HG03039 (cell line): Measurements from ENCODE around the gene RABAC1.
A peak's percentile ranks its signal among the peaks of the same experiment; 100 is the strongest.
"Not testable (repeated sequence)": the region's sequence is repeated elsewhere in the genome, so short reads cannot be mapped to it uniquely, and the experiment has no call there.

Source experiments
- ATAC-seq: cut with Tn5 transposase; IDR thresholded peaks from one replicate; pipeline ENCODE4 v1.9.1; 2021; ENCODE audit warnings: mild to moderate bottlenecking, moderate library complexity; ENCODE audit not compliant: unreplicated experiment

Gene RABAC1, protein sequence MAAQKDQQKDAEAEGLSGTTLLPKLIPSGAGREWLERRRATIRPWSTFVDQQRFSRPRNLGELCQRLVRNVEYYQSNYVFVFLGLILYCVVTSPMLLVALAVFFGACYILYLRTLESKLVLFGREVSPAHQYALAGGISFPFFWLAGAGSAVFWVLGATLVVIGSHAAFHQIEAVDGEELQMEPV

DNA sequence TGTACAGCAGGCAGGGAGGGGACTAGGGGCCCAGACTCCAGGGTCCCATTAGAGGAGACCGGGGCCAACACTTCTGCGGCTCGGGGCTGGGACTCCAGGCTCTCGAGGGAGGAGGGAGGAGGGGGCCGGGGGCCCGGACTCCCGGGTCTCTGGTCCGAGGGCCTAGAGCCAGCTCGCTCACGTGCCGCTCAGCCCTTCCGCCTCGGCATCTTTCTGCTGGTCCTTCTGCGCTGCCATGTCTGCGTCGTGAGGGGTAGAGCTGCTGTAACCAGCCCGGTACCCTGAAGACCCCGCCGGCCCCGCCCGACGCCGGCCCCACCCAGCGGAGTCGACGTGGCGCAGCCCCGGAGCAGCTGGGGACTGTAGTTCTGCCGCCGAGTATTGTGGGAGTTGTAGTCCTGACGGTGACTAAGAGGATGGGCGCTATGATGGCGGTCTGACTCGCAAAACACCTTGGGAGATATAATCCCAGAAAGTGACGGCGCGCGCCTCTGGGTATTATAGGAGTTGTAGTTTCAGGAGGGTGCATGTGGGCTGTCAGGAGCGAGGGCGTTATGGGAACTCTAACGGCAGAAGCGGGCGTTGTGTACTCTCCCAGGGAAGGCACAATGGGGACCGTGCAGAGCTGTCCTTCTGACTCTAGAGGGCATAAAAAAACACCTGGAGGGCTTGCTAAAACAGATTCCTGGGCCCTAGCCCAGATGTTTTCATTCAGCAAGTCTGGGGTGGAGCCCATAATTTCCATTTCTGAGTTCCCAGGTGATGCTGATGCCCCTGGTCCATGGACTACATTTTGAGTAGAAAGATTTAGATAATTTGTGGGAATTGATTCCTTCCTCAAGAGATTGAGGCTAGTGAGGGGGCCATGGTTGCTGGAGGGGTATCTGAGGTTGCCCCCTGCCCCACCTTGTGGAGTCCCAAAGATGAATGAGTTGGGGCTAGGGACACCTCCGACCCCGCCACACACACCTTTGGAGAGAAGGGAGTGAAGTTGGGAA lies at the start of gene RABAC1:
TSS of gene RABAC1 (minus strand) at position 266 of the 998 bp plus-strand sequence. CDS start at position 237, 29 bp downstream.
- peak; percentile 67 for ATAC-seq

DNA sequence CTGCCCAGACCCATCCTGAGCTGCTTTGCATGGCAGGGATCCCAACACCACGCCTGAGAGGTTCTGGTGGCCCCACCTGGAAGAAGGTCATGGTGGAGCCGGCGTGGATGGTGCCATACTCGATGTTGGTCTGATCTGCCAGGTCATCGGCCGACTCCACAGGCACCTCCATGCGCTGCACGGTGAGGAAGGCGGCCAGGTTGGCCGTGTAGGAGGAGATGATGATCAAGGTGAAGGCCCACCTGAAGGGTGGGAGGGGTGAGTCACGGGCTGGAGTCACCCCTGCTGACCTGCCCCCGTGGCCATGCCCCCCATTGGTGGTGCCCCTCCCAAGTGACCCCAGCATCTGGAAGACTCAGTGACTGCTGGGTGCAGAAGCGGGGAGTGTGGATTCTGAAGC lies 47.4 kb upstream of the RABAC1 start:
- no peak for ATAC-seq

DNA sequence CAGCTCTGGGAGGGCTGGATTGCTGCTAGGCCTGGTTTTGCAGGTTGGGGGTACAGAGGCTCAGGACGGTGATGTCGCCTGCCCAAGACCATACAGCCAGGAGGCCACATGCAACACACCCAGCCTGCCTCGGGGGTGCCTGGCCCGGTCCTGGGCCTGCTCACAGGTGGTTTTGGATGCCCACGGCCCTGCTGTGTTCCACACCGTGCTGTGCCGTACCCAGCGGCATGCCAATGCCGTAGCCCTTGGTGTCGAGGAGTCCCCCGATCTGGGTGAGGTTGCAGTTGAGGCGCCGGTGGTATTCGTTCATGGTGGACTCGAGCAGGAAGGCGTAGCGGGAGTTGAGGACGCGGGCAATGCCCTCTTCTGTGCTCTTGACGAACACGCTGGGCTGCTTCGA lies 46.4 kb upstream of the RABAC1 start:
- ATAC-seq, result no peak

DNA sequence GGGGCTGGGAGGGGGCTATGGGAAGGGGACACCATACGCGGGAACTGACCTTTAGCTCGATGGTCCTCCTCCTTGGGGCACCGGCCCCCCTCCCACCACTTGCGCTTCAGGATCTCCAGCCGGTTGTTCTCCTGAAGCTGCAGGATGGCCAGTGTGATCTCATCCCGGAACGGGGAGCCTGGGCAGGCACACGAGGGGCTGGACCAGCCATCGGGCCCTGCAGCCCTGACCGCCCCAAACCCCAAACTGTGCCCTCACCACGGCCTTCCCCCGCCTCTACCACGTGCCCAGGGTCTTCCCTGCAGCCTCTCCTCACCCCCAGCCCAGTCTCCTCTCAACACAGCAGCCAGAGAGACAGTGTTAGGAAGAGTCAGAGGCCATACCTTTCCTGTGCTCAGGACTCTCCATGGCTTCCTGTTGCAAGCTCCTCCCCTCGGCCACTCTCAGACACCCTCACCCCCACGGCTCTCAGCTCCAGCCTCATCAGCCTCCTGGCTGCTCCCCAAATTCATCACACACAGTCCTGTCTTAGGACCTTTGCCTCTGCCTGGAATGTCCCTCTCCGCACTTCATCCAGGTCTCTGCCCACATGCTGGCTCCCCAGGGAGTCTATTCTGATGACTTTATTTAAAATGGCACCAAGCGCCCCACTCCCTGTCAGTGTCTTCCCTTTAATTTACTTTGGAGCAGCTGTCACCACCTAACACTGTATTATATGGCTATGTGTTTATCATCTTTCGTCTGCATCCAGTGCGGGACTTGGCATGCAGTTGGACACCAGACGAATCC lies 44.6 kb upstream of the RABAC1 start:
- no peak for ATAC-seq

DNA sequence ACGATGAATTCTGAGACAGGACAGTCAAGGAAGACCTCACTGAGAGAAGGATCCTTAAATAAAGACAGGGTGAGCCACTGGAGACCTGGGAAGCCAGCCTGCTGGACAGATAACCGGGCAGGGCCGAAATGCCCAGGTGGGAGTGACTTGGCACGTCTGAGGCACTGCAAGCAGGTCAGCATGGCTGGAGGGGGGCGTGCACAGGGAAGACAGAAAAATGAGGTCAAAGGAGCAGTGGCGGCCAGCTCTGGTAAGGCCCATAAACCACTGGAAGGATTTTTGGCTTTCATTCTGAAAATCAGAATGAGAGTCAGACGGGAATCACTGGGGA lies 40.7 kb upstream of the RABAC1 start:
- no peak for ATAC-seq

DNA sequence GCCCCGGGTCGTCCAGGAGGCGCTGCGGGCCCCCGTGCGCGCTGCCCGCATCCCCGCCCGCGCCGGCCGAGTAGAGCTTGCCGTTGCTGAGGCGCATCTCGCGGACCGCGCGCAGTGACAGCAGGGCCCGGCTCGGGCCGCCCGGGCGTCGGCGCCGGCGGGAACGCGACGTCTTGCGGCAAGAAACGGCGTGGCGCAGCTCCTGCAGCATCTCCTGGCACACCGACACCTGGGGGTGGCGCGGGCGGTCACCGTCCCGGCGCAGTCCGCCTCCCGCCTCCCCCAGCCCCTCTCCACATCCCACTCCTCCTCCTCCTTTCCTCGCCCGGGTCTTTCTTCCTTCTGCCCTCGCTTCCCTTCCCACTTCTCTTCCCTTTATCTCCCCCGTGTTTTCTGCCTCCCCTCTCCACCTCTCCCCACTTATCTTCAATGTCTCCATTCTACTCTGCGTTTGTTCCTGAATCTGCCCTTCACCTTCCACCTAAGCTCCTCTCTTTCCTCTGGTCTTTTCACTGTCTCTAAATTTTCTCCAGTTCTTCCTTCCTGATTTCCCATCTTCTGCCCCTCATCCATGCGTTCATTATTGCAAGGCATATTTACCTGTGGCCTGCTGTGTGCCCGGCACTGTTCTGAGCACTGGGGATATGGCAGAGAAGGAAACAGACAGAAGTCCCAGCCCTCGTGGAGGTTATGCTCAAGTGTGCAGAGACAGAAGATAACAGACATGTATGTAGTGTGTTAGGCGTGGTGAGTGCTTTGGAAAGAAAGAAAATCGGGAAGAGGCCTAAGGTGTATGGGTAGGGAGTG lies 40.2 kb upstream of the RABAC1 start:
- no peak for ATAC-seq

DNA sequence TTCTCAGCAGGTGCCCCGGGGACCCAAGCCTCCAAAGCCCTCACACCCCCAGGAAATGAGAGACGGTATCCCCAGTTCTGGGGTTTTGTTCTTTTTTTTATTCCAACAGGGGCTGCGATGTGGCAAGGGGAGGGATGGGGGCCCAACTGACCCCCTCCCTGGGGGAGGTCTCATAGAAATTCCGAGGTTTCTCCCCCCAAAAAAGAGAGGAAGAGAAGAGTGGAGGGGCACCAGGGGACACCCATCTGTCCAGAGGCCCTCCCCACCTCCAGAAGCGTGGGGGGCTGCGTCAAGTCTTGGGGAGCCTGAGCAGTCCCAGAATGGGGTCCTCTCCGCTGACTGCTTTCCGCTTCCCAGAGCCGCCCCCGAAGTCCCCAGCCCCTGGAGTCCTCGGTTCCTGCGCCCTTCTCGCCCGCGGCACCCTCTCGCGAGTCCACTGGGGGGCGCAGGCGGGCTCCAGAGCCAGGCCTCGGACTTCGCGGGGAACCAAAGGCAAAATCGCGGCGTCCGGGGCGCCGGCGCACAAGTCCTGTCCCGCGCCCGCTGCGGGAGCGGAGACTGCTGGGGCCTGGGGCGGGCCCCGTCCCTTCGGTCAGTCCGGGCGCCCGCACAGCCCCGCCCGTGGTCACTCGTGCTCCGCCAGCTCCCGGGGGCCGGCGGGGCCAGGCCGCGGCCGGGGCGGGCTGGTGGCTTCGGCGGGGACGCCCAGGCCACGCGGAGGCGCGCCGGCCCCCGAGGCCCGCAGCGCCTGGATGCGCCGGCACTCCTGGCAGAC lies 39.3 kb upstream of the RABAC1 start:
- ATAC-seq, result no peak

DNA sequence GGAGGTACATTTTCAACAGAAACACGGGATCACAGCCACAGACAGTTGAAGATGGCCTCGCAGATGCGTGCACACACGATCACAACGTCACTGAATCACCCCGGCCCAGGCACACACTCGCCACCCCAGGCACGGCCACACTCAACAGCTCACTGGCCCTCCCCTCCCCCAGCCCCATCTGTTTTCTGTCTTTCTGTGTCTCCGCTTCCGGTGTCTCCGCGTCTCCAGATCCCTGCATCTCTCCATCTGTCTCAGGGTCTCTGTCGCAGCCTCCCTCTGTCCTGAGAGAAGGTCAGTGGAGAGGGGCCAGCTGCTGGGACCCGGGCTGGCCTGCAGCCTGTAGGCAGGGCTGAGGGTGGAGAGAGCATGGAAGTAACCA lies 38.7 kb upstream of the RABAC1 start:
- ATAC-seq, result no peak

DNA sequence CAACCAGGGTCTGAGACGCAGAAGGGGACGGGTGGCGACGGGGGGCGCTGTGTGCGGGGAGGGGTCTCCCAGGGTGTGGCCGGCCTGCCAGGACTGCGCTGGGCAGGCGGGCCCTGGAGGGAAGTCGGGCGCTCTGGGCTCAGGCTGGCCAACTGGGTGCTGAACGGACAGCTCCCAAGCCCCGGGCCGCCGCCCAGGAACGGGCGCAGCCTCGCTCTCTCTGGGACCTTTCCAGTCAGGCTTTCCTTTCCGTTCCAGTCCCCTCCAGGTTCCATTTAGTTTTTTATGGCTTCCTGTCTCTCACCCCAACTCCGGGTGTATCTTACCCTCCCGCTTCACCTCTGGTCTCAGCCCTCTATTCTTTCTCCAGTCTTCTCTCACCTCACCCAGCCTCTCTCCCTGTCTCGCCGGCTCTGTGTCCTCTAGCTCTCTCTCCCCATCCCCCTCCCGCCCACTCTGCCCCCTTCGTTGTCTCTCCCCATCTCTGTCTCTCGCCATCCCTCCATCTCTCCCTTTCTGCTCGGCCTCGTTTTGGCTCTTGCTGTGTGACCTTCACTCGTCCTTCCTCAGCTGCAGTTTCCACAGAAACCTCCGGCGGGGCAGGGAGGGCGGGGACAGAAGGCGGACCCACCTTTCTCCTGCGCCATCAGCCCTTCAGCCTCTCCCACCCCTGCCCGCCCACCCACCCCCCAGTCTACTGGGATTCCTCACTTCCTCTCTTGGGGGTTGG lies 38.2 kb upstream of the RABAC1 start:
- ATAC-seq, result no peak

DNA sequence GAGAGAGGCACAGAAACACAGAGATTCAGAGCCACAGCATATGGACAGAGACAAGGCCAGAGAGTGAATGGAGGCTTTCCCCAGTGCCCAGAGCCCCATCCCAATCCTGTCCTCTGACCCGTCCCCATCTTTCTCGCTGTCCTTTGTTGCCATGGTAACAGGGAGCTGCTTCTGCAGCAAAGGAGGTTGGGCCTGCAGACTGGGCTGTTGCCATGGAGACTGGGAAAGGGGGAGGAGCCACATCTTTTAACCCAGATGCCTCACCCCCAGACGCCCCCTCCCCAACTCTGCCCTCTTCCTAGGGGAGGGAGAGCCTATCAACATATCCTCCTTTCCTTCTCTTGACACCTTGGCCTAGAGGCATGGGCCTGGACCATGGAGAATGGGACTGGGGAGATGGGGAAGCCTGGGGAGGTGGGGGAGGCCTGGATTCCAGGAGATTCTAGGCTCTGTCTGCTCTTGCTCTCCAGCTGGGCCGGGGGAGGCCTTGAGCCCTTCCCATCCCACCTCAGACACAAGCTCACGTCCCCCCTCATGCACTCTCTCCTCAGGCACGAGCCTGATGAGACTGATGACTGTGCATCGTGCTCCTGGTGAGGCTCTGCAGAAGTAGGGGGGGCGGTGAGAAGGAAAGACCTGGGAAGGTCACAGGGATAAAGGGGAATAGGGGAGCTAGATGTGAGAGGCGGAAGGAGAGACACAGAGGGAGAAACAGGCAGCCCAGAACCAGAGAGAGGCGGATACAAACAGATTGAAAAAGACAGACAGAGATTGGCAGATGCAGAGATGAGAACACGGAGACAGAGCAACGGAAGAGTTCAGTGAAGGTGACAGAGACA lies 37.1 kb upstream of the RABAC1 start:
- no peak for ATAC-seq

DNA sequence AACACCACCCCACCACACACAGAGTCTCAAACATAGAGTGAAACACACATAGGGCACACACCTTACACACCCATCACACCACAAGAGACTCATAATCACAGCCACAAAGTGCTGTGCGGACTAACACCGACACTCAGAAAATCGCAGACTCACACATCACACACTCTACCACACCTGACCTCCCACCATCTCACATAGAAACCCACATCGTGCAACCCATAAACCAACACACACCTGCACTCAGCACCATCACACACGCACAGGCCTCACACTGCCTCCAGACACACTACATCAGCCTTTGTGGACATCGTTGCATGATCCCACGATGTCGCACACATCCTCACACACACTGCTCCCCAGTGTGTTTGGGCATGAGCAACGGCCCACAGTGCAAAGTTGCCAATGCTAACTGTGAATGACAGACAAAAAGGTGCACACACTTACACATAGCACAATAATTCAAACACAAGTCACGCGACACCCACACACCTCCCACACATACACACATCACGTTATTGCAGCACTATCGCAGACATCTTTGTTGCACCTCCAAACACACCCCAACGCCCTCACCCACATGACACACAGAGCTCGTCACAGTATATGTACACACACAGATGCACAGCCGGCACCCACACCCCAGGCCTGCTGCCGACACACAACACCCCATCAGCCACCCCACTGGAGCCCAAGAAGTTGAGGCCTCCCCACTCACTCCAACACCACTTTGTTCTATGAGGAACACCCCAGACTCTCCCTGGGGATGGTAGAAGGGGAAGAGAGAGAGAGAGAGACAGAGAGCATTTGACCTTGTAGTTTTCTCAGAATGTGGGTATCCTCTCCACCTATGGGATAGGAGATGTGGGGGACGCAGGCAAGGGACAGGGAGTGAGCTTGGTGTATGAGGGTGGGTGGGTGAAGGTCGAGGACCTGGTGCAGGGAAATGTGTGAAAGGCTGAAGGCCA lies 36.2 kb upstream of the RABAC1 start:
- no peak for ATAC-seq

DNA sequence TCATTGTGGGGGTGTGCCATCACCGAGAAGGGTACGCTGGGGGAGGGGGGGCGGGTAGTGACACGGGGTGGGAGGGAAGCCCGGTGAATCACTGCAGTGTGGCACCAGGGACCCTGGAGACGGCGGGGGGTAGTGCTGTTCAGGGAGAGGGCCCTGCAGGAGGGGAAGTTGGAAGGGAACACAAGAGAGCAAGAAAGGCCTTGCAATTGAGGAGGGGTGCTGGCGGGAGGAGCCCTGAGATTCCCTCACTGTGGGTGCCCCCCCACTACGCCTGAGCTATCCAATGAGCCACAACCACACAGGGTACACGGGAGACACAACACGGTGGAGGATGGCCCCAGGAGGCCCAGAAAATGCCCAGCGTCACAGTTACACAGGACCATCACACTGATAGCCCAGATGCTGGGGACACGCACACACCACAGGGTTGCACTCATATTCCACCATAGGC lies 35.4 kb upstream of the RABAC1 start:
- no peak for ATAC-seq

DNA sequence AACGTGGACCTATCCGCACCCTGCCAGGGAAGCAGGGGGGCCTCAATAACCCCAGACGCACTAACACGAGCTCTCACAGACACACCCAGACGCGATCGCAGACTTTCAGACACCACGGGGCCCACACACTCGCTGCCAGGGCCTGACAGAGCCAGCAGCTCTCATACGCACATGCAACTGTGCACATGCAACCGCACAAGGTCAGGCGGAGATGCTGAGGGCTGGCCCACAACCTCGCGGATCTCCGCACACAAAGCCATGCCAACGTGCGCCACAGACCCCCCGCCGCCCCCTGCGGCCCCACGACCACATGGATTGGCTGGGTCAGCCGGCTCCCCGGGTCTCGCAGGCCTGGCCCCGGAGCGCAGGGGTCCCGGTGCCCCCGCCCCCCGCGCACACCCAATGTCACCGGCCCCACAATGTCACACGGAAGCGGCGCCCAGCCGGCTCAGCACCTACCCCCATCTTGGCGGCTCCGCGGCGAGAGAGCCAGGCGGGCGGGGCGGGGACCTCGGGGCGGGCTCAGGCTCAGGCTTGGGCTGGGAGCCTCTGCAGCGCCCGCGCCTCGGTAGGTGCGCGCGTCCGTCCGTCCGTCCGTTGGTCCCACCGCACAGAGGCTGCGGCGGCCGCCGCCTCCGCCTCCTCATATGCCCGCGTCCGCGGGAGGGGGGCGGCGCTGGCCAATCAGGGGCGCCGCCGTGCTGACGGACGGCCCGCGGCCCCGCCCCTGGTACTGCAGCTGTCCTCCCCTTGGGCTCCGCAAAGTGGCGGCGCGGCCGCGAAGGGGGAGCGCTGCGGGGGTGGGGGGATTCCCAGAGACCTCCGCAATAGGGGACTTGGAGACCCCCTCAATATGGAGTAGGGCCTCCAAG lies 34.7 kb upstream of the RABAC1 start, which contains the start of gene ATP1A3:
TSS of gene ATP1A3 (minus strand) at position 619 of the 872 bp plus-strand sequence. CDS start at position 465, 154 bp downstream.
- ATAC-seq, result no peak

DNA sequence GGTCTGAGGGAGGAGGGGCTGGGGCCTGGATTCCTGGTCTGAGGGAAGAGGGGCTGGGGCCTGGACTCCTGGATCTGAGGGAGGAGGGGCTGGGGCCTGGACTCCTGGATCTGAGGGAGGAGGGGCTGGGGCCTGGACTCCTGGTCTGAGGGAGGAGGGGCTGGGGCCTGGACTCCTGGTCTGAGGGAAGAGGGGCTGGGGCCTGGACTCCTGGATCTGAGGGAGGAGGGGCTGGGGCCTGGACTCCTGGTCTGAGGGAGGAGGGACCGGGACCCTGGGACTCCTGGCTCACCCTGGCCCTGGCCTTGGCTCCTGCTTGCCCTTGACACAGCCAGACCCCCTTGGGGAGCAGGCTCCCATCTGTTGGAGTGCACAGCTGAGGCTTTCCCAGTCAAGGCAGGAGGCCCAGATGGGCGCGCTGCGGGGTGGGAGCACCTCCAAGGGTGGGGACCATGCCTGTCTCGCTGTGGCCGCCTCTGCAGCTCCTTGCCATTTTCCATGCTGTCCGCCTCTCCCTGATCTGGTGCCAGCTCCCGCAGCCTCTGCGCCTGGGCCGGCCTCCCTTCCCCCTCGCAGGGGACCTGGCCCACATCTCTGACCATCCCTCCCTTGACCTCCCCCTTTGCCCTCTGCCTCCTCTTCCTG lies 32.9 kb upstream of the RABAC1 start:
- not testable (repeated sequence) for ATAC-seq

DNA sequence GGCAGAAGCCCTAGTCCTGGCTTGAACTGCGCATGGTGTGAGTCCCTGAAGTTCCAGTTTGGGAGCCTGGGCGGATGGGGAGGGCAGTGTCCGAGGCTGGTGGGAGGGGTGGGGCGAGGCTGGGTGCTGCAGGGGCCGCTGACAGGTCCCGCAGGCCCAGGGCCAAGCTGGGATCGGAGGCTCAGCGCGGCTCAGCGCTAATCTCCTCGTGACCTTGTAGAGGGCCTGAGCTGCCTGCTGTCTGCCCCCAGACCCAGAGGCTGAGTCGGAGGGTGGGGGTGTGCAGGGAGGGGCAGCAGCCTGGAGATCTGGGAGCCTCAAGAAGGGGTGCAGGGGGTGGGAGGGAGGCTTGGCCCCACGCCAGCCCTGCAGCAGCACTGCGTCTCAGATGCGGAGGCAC lies 31.9 kb upstream of the RABAC1 start:
- no peak for ATAC-seq

DNA sequence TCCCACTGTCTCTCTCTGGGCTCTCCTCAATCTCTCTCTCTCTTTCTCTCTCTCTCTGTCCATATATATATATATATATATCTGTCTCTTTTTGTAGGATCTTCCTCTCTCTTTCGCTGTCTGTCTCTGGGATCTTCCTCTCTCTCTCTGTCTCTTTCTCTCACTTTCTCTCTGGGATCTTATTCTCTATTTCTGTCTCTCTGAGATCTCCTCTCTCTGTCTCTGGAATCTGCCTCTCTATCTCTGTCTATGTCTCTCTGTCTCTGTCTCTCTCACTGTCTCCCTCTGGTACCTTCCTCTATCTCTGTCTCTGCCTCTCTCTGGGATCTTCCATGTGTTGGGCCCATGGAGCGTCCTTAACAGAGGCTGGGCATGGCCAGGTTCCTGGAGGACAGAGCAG lies 31.5 kb upstream of the RABAC1 start:
- ATAC-seq, result no peak
